ENCODE measurements around the gene CCL21.

- no peak for TF ChIP-seq CTCF (conservative IDR thresholded peaks at IDR 0.05; ENCODE audit: low read depth, low read length)
- no peak for TF ChIP-seq BHLHE40 (IDR thresholded peaks at IDR 0.05; ENCODE audit: low read depth, low read length)
- no peak for TF ChIP-seq RFX5 (IDR thresholded peaks at IDR 0.05; ENCODE audit: low read depth, low read length)
- TF ChIP-seq RAD21 (IDR thresholded peaks at IDR 0.05; ENCODE audit: low read length): no peak
- no peak for TF ChIP-seq POLR2A (IDR thresholded peaks at IDR 0.05; ENCODE audit: low read depth, low read length)
- TF ChIP-seq NFE2L2 (IDR thresholded peaks at IDR 0.05; ENCODE audit: low read depth, low read length): no peak
- no peak for TF ChIP-seq CEBPB (IDR thresholded peaks at IDR 0.05; ENCODE audit: low read depth, low read length)
- no peak for TF ChIP-seq MAZ (IDR thresholded peaks at IDR 0.05; ENCODE audit: borderline replicate concordance, low read depth, low read length)
- TF ChIP-seq FOS (IDR thresholded peaks at IDR 0.05; ENCODE audit: low read depth, low read length): no peak
- no peak for TF ChIP-seq ELK1 (IDR thresholded peaks at IDR 0.05; ENCODE audit: borderline replicate concordance, low read depth, low read length)
- no peak for TF ChIP-seq CHD1 (IDR thresholded peaks at IDR 0.05; ENCODE audit: low read depth, low read length)
- TF ChIP-seq, protein P1, sequence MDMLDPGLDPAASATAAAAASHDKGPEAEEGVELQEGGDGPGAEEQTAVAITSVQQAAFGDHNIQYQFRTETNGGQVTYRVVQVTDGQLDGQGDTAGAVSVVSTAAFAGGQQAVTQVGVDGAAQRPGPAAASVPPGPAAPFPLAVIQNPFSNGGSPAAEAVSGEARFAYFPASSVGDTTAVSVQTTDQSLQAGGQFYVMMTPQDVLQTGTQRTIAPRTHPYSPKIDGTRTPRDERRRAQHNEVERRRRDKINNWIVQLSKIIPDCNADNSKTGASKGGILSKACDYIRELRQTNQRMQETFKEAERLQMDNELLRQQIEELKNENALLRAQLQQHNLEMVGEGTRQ (IDR thresholded peaks at IDR 0.05; ENCODE audit: low read depth, low read length): no peak
- TF ChIP-seq RCOR1 (IDR thresholded peaks at IDR 0.05; ENCODE audit: insufficient replicate concordance, low read length): no peak
Observed at GRCh38 chr9:34674440-34674839, 35.5 kb downstream of the CCL21 start.

Measured in IMR-90 (cell line).